ENCODE results near the gene CENPS. TPM values are rescaled to one million over a fixed set of nuclear protein-coding genes. Genes with fewer than 3 reads are reported as not detected.

The CENPS gene
- total RNA-seq (2021; fragmentation: NEBNext Ultra II Directional; extraction: Animal tissue kit (Norgen Biotek cat#: 25700)) (15.7 and 20.3 TPM in 2 replicates), polyA plus RNA-seq (2011; rRNA removed) (7.8 and 9.2 TPM in 2 replicates), polyA minus RNA-seq (2011; rRNA and poly(A)+ RNA removed) (2.6 and 3.2 TPM in 2 replicates)
- 9.1 TPM for polyA plus RNA-seq (2011; cell fraction: cytosol; rRNA removed)
- 10.4 TPM for polyA plus RNA-seq (2011; cell fraction: nucleus; rRNA removed)
- 13.9 to 20.0 TPM (median 15.4 TPM) in 4 replicates for polyA plus RNA-seq (2012, experiment 1 of 2)
- 8.4 TPM for polyA plus RNA-seq (2012, experiment 2 of 2)
- 35.0 TPM for polyA plus RNA-seq (2013, experiment 1 of 2)
- 30.2 TPM for polyA plus RNA-seq (2013, experiment 2 of 2)
- 5.4 TPM for polyA minus RNA-seq (2011; cell fraction: cytosol; rRNA and poly(A)+ RNA removed)
- polyA minus RNA-seq (2011; cell fraction: nucleus; rRNA and poly(A)+ RNA removed): 15.0 TPM
- long read RNA-seq, experiment 1, partial matches to known transcripts: 3 of 8 reads
- long read RNA-seq, experiment 1, other reads (novel, unspliced or antisense): 1 of 8 reads
- long read RNA-seq, experiment 2, transcript CENPS-201 (5 exons, 896 nt): major isoform, 9 of 20 reads
- long read RNA-seq, experiment 2, transcript CENPS-204 (5 exons, 914 nt): major isoform, 9 of 20 reads
- long read RNA-seq, experiment 2, partial matches to known transcripts: 0 of 20 reads
- long read RNA-seq, experiment 2, other reads (novel, unspliced or antisense): 2 of 20 reads

DNA sequence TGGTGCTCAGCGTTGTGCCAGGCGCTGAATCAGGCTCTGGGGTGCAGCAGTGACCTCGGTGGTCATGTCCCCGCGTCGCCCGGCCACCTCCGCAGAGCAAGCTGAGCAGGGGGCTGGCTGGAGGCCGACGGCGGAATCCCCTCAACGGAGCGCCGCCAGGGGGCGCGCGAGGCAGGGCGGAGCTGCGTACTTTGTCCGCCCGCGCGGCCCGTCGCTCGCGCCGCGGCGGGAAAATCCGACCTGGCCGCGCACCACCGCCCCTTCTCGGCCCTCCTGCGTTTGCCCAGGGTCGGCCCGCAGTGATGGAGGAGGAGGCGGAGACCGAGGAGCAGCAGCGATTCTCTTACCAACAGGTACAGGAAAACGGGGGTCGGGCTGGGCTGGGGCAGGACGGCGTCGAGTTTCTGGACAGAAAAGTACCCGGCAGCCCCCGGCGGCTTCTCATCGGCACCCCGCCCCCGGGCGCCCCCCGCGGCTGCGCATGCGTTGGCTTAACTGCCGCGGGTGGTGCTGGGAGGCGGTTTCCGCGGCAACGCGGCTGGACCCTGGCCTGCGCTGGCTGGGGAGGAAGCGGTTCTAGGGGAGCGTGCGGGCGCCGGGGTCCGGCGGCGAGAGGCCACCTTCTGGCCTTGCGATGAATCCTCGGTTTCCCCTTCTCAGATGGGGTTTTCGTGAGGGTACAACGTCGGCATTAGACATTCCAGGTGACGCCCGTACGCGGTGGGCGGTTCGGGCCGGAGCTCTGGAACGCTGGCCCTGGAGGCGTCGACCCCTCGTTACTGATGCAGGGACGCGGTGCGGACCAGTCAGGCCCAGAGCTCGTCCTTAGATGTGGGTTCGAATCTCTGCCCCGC, at the start of gene CENPS:
Gene CENPS, plus strand, starts transcription at position 218 of the 854 bp plus-strand sequence. Its CDS starts 85 bp downstream, at position 303.
- Histone ChIP-seq H3K9me3 (ENCODE audit: insufficient read depth in 2 of 2, low read depth in 1 of 2, low read length in 1 of 2) (no peaks in the 10 kb centered on the region), H3K9ac (replicated peaks in 1 of 4; ENCODE audit: extremely low read depth in 1 of 4, low read depth in 3 of 4, low read length in 3 of 4) (peak within 1 kb of the TSS; percentile 83 to 94 (median 92)), H3K4me2 (ENCODE audit: insufficient read depth in 1 of 2, low read depth in 2 of 2, low read length in 2 of 2) (peak within 1 kb of the TSS; percentile 55 to 100), H3K14ac (ENCODE audit: insufficient read length) (no peak within 1 kb of the TSS), H3K36me3 (ENCODE audit: control insufficient read depth in 2 of 4, insufficient read depth in 4 of 4, low read length in 3 of 4) (no peaks in the 10 kb centered on the region), H3K79me1 (ENCODE audit: low read depth, low read length) (no peaks in the 10 kb centered on the region), H2AFZ (ENCODE audit: low read length) (peak within 1 kb of the TSS; percentile 91), H4K20me1 (replicated peaks in 1 of 2; ENCODE audit: control insufficient read depth in 1 of 2, insufficient read depth in 2 of 2, low read length in 2 of 2) (no peaks in the 10 kb centered on the region), H2AK5ac (ENCODE audit: low read depth, low read length) (no peak within 1 kb of the TSS; the same call in 1 of the 2 replicates), H3K27me3 (replicated peaks in 1 of 4; ENCODE audit: control insufficient read depth in 3 of 4, extremely low read depth in 1 of 4, insufficient read depth in 3 of 4, low read length in 3 of 4) (no peaks in the 10 kb centered on the region), H3K18ac (ENCODE audit: extremely low read depth, low read length) (peak within 1 kb of the TSS; percentile 99), H4K8ac (ENCODE audit: extremely low read depth, insufficient read depth, low read length) (peak within 1 kb of the TSS; percentile 99), H2BK15ac (ENCODE audit: low read length) (peak within 1 kb of the TSS; percentile 84), H3K23me2 (ENCODE audit: low read depth, low read length) (peaks cover 9% of the 10 kb centered on the region), H3K4me3 (ENCODE audit: extremely low read depth in 1 of 4, insufficient read depth in 2 of 4, low read depth in 3 of 4, low read length in 4 of 4) (peak within 1 kb of the TSS; percentile 66 to 80 (median 72)), H3K27ac (ENCODE audit: low read depth, low read length) (peak within 1 kb of the TSS; percentile 96), H2BK12ac (ENCODE audit: low read depth, low read length) (no peak within 1 kb of the TSS), H4K91ac (replicated peaks; ENCODE audit: insufficient read length, low read length) (peak within 1 kb of the TSS; percentile 100), H4K5ac (ENCODE audit: insufficient read length, low read depth, low read length) (peak within 1 kb of the TSS; percentile 99), H3K4me1 (replicated peaks in 1 of 4; ENCODE audit: control insufficient read depth in 3 of 4, insufficient read depth in 4 of 4, low read length in 3 of 4) (peaks cover 0 to 5% (median under 1%) of the 10 kb centered on the region in 4 experiments; a peak in 4 of 7 replicates), H3K23ac (ENCODE audit: insufficient read length) (no peak within 1 kb of the TSS), H3K56ac (replicated peaks; ENCODE audit: insufficient read length, low read depth, low read length) (peak within 1 kb of the TSS; percentile 98), H2BK5ac (ENCODE audit: low read depth, low read length) (peak within 1 kb of the TSS; percentile 98), H2BK20ac (ENCODE audit: low read length) (no peak within 1 kb of the TSS), H3K4ac (replicated peaks; ENCODE audit: insufficient read length, low read depth, low read length) (peak within 1 kb of the TSS; percentile 98), H2BK120ac (replicated peaks; ENCODE audit: low read depth, low read length) (peak within 1 kb of the TSS; percentile 74), H3K79me2 (ENCODE audit: control insufficient read depth in 1 of 2, insufficient read depth in 2 of 2, low read length in 2 of 2) (no peaks in the 10 kb centered on the region)
- POLR2A ChIA-PET (ENCODE audit: partially characterized antibody): interaction anchor here (0.9 to 3.7 kb wide), 15 partner anchors 10 to 77 kb away, joined by 3 to 23 read pairs (median 7); partner anchors contain the start of genes CORT, DFFA and PGD
- no peak for FAIRE-seq
- peak; percentile 67 to 98 for DNase-seq (ENCODE audit: low read depth in 1 of 2, low spot score in 2 of 2)
- CTCF ChIA-PET (ENCODE audit: partially characterized antibody): interaction anchor here (0.6 to 10.9 kb wide), 31 partner anchors 10 to 802 kb away, joined by 3 to 132 read pairs (median 4); partner anchors contain the start of gene PGD
- WGBS, 2 experiments (ENCODE audit: extremely low coverage in 1 of 2, insufficient coverage in 1 of 2, insufficient read length in 1 of 2, insufficient replicate concordance in 2 of 2, low coverage in 1 of 2, low lambda C conversion rate in 2 of 2, missing lambda C conversion rate in 1 of 2): 2% methylated on average over 69 of the region's 95 CpGs; no CpG with 5 or more reads in 1 of the 2 experiments
- TF ChIP-seq ASH2L (IDR thresholded peaks at IDR 0.05; ENCODE audit: low read length) (peak; percentile 94), EGR1 (IDR thresholded peaks at IDR 0.05; ENCODE audit: borderline replicate concordance, low read depth, low read length) (peak; percentile 52; the same call in 1 of the 2 replicates), TBP (IDR thresholded peaks at IDR 0.05; ENCODE audit: low read depth, low read length) (peak; percentile 49), TEAD4 (IDR thresholded peaks at IDR 0.05; ENCODE audit: low read depth, low read length) (peak; percentile 63), PHF8 (conservative IDR thresholded peaks at IDR 0.05; ENCODE audit: low read depth, low read length) (peak; percentile 97), CREB1 (IDR thresholded peaks at IDR 0.05) (peak; percentile 69)

Data from H1 (cell line).